Activated CD4-positive, CD25-positive, alpha-beta regulatory T cell (primary cell): ENCODE results near the gene TMA7.
"Not testable (repeated sequence)": the region's sequence is repeated elsewhere in the genome, so short reads cannot be mapped to it uniquely, and the experiment has no call there.

Experiments
- DNase-seq, 4 experiments: peaks; one replicate each; lab custom pipeline; 2025; lab: John Stamatoyannopoulos, UW

The TMA7 gene

GRCh38 chr3:48468329-48468731, 28.3 kb downstream of the TMA7 start:
- DNase-seq = no peak

DNA sequence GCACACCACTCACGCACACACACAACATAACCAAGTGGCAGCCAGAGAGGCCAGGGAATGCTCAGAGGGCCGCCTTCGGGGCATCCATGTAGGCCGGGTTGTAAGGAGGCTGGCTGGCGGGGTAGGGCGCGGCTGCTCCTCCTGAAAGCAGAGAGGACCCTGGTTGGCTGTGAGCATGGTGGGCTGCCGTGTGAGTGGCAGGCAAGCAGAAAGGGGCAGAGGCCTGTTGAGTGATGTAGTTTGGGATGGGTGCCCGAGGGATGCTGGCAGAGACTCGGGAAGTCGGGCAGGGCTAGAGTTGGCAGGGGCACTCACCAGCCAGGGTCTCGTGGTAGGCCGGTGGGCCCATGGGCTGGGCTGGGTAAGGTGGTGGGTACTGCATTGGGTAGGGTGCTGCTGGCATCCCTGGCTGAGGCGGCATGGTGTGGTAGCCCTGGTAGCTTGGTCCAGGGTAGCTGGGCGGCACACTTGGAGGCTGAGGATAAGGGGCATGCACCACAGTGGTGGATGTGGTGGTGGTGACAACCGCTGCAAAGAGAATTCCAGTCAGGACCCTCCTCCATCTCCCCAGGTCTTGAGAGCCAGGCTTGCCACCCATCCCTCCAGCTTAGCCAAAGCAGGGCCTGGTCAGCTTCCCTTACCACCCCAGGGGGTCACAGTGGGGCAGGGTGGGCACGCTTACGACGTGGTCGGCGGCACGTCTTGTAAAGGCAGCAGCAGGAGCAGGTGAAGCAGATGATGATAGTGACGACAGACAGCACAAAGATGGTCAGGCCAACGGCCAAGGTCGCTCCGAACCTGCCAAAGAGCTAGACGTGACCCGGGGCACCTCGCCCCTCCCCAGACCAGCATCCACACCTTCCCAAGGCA, 29.2 kb downstream of the TMA7 start:
- no peak for DNase-seq

DNA sequence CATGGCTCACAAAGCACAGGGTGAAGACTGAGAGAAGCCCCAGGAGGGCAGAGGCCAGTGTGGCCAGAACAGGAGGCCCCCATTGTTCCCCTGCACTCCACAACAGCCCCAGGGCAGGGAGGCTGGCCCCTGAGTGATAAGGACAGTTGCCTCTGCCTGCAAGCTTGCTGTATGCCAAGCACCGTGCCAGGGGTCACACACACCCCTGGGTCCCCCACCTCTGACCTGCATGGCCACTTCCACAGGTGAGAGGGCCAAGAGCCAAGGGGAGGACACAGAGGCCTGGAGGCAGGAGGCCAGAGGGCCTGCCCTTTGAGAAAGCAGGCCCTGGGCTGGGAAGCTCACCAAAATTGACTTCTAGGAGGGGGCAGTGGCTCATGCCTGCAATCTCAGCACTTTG, 30.2 kb downstream of the TMA7 start:
- no peak for DNase-seq

DNA sequence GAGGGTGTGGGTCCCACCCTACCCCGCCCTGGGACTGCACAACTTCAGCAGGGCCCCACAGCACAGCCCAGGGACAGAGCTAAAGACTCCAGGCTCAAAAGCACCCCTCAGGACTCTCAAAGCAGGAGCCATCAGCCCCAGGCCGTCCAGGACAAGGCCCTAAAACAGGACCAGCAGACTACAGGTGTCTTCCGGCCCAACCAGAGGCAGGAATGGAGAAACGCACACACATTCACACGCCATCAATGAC, 32.5 kb downstream of the TMA7 start:
- no peak for DNase-seq

DNA sequence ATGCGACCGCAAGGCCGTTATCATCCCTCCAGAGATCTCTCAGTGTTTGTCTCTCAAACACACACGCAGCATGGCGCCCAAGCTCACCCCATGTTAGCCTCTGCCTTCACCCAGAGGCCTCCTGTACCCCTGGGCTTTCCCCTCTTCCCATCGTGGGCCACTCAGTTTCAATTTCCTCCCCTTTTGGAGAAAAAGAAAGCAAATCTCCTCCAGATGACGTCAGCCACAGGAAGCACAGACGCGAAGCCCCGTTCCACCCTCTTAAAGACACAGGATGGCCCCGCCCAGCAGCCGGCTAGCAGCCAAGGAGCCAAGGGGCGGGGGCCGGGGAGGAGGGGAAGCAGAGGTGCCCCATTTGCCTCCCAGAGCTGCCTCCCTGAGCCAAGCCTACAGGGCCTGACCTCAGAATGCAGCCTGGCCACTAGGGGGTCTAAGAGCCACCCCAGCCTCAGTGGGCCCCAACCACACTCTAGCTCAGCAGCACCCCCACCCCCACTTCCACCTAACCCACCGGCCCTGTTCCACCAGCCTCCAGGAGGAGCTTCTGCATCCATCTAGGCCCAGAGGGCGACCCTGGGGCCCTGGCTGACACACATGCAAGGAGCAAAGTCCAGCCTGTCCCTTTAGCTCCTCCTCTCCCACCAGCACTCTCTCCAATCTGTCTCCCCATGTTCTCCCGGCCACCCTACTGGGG, 33.0 kb downstream of the TMA7 start:
- DNase-seq = peak; percentile 78 to 91 (median 87)

- no peak for DNase-seq
Measured at GRCh38 chr3:48473617-48473952, 33.5 kb downstream of the TMA7 start.

- not testable (repeated sequence) for DNase-seq
Measured at GRCh38 chr3:48474031-48474430, 34.0 kb downstream of the TMA7 start.

GRCh38 chr3:48474619-48475018, 34.6 kb downstream of the TMA7 start:
- DNase-seq = no peak

- DNase-seq = no peak
Measured at GRCh38 chr3:48475188-48475587, 35.1 kb downstream of the TMA7 start.

GRCh38 chr3:48476426-48477053, 36.5 kb downstream of the TMA7 start:
- DNase-seq = no peak

DNA sequence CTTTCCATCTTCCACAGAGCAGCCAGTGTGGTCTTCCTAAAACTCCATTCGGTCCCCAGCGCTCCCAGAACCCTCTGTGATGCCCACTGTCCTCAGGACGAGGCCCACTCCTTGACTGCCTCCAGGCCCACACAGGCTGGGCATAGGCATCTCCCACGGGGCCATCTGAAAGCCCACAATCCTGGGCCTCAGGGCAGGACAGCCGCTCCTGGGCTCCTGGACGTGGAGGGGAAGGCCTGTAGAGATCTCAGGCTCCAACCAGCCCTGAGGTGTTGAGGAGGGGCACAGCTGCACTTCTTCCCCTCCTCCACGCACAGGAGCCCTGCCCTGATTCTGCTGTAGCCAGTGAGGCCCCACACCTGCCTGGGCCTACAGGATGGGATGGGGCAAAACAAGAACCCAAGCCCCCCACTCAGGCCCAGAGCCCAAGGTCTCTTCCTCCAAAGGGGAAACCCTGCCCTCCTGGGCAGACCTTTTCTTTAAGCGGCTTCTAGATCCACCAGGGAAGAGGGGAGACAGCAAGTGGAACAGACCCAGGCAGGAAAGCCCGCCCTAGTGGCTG, 38.0 kb downstream of the TMA7 start:
- no peak for DNase-seq

DNA sequence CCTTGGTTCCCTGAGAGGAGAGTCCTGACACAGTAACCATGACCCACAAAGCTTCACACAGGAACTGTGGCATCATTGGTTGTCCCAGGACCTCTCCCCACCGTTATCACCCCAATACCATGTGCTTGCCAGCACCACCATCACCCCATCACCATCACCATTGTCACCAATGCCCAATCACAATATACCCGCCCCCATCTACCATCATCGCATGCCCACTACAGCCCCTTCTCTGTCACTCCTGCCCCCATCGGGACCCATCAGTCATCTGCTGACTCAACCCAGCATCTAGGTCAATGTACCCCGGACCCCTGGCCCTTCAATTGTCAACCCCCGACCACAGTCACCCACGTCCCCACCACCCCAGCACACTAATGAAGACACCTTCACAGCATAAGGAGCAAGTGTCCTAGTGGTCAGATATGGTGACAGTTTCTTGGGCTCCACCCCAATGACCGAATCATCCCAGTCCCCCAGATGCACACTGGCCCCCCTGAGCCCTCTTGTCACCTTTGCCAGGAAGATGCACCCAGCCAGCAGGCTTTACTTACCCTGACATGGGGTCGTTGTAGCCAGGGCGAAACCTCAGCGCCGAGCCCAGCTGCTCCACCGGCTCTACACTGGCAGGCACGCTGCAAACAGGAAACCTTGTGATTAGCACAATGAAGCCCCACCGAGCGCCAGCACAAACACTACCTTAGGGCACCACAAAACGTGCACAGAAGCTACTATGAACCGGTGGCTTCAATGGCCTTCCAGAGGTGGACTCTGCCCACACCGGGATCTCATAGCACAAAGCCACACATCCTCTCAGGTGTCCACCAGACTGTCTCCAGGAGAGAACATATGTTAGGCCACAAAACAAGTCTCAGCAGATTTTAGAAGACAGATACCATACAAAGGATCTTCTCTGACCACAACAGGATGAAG, 38.8 kb downstream of the TMA7 start:
- peak in 3 of 4 experiments; percentile 16 to 57 (median 52) for DNase-seq

DNA sequence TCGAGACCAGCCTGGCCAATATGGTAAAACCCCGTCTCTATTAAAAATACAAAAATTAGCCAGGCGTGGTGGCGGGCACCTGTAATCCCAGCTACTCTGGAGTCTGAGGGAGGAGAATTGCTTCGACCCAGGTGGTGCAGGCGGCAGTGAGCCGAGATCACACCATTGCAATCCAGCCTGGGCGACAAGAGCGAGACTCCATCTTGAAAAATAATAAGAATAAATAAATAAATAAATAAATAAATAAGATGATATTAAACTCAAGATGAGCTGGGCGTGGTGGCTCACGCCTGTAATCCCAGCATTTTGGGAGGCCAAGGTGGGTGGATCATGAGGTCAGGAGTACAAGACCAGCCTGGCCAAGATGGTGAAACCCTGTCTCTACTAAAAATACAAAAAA, 40.8 kb downstream of the TMA7 start:
- DNase-seq = not testable (repeated sequence)

DNA sequence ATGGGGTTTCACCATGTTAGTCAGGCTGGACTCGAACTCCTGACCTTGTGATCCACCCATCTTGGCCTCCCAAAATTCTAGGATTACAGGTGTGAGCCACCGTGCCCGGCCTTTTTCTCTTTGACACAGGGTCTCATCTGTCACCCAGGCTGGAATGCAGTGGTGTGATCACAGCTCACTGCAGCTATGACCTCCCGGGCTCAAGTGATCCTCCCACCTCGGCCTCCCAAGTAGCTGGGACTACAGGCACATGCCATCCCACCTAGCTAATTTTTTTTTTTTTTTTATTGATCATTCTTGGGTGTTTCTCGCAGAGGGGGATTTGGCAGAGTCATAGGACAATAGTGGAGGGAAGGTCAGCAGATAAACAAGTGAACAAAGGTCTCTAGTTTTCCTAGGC, 42.8 kb downstream of the TMA7 start:
- not testable (repeated sequence) for DNase-seq

DNA sequence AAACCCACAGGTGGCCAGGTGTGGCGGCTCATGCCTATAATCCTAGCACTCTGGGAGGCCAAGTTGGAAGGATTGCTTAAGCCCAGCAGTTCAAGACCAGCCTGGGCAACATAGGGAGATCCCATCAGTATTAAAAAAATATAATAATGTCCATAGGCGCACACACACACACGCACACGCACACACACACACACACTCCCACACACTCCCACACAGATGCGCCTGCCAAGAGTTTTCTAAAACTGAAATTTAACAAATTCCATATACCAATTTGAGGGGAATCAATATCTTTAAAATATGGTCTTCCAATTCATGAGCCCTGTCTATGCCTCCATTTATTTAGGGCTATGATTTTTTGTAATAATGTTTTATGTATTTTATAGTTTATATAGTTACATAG, 46.9 kb downstream of the TMA7 start:
- DNase-seq = no peak

DNA sequence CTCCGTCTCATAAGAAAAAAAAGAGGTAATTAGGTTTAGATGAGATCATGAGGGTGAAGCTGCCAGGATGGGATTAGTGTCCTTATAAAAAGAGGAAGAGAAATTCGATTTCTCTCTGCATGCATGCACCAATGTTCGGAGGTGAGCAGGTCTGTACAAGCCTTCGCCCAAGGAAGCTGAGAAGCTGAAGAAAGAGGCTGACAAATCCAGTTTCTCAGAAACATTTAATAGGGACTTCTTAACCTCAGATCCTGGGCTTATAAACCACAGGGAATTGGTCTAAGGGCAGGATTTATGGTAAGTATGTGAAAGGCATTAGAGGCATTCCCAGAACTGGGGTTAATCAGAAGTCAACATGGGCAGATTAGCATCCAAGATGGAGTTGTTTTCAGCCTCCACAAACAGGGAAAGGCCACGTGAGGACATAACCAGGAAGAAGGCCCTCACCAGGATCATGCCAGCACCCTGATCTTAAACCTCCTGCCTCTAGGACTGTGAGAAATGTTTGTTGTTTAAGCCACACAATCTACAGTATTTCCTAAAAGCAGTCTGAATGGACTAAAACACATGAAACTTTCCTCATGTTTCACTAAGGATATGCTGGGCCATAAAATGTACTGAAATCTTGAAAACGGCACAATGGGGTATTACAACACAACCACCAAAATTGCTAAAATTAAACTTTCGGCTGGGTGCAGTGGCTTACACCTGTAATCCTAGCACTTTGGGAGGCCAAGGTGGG, 52.6 kb downstream of the TMA7 start:
- no peak for DNase-seq

DNA sequence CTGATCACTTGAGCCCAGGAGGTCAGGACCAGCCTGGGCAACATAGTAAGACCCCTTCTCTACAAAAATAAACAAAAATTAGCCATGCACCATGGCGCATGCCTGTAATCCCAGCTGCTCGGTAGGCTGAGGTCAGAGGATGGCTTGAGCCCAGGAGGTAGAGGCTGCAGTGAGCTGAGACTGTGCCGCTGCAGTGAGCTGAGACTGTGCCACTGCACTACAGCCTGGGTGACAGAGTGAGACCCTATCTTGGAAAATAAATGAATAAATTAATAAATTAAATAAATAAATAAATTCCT, 53.1 kb downstream of the TMA7 start:
- no peak for DNase-seq
